SK-N-SH (cell line): ENCODE measurements around the gene TMEM191B.
"Not testable (repeated sequence)": the region's sequence is repeated elsewhere in the genome, so short reads cannot be mapped to it uniquely, and the experiment has no call there.

Source experiments
- CHD2 ChIP-seq: fragments of 150-350 bp; IDR thresholded peaks from 2 replicates; pipeline ENCODE4 v1.6.1; 2018; ENCODE audit warnings: low read length; ENCODE audit not compliant: partially characterized antibody
- CTCF ChIP-seq: fragments of 200-600 bp; sonication (generic); IDR thresholded peaks from 2 replicates; pipeline ENCODE4 v1.6.1; 2017; ENCODE audit warnings: antibody characterized with exemption, mild to moderate bottlenecking, moderate library complexity
- EZH2phosphoT487 ChIP-seq: fragments of 200-600 bp; sonication (generic); IDR thresholded peaks from 2 replicates; pipeline ENCODE4 v1.6.1; 2017; ENCODE audit warnings: low read depth, mixed run types, mild to moderate bottlenecking, antibody characterized with exemption, moderate library complexity, borderline replicate concordance
- NRF1 ChIP-seq: IDR thresholded peaks from 2 replicates; pipeline ENCODE4 v1.6.1; 2012; ENCODE audit warnings: low read depth, mild to moderate bottlenecking, low read length
- POLR2AphosphoS5 ChIP-seq: IDR thresholded peaks from 2 replicates; pipeline ENCODE4 v1.6.1; 2012; ENCODE audit warnings: low read depth, low read length
- RAD21 ChIP-seq: IDR thresholded peaks from 2 replicates; pipeline ENCODE4 v1.6.1; 2012; ENCODE audit warnings: mild to moderate bottlenecking, low read length
- RFX5 ChIP-seq: IDR thresholded peaks from 2 replicates; pipeline ENCODE4 v1.6.1; 2012; ENCODE audit warnings: mild to moderate bottlenecking, improper control_type of control experiment, low read length
- SMC3 ChIP-seq: IDR thresholded peaks from 2 replicates; pipeline ENCODE4 v1.6.1; 2012; ENCODE audit warnings: low read depth, low read length, improper control_type of control experiment
- TAF1 ChIP-seq: IDR thresholded peaks from 2 replicates; pipeline ENCODE4 v1.6.1; 2012; ENCODE audit warnings: low read depth, mild to moderate bottlenecking, low read length, moderate library complexity, borderline replicate concordance
- USF1 ChIP-seq: IDR thresholded peaks from 2 replicates; pipeline ENCODE4 v1.4.0; 2012; ENCODE audit warnings: low read depth, borderline replicate concordance
- YY1 ChIP-seq: IDR thresholded peaks from 2 replicates; pipeline ENCODE4 v1.4.0; 2012; ENCODE audit warnings: low read depth, mild to moderate bottlenecking

- not testable (repeated sequence) for TF ChIP-seq CTCF, TAF1, NRF1, EZH2phosphoT487, POLR2AphosphoS5, USF1, YY1, SMC3, RFX5, RAD21, CHD2
Measured at GRCh38 chr22:18575686-18576085, 48.1 kb downstream of the TMEM191B start.
